ENCODE results near the gene ATP5PD.

ATP5PD gene

DNA sequence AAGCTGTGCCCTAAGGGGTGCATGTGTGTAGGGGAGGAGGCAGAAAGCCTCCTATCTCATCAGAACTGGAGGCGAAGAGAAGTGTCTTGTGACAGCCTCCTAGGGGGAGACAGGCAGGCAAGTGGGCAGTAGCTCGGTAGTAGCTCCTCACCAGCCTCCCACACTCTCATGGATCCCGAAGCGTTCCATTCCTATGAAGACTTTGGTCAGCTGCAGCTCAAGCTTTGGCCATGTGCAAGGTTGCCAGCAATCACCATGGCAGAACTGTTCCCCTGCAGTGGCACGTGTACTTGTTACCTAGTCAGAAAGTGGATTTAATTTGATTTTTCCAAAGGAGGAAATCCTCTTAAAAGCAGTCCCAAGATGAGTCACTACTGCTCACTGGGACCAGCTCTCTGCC, 27.6 kb downstream of the ATP5PD start:
- no peak for TF ChIP-seq EZH2 (IDR thresholded peaks at IDR 0.05; ENCODE audit: borderline replicate concordance, low read depth, low read length, severe bottlenecking)
- Histone ChIP-seq H3K36me3 (ENCODE audit: insufficient read depth, low read length) (peaks cover 48% of the 10 kb centered on the region), H3K4me3 (ENCODE audit: low read depth in 1 of 2, low read length in 2 of 2) (no peak overlapping the region), H3K79me2 (ENCODE audit: insufficient read depth, low read length) (peaks cover 16% of the 10 kb centered on the region), H3K4me1 (ENCODE audit: insufficient read depth, low read length) (peaks cover 15% of the 10 kb centered on the region), H2AFZ (ENCODE audit: low read depth, low read length) (no peak overlapping the region), H3K27me3 (ENCODE audit: insufficient read depth, low read length, poor library complexity) (no peaks in the 10 kb centered on the region), H3K9me3 (ENCODE audit: insufficient read depth, low read length, severe bottlenecking) (no peaks in the 10 kb centered on the region), H3K4me2 (ENCODE audit: insufficient read depth, low read length) (no peak overlapping the region), H3K27ac (ENCODE audit: low read length) (no peak overlapping the region), H3K9ac (ENCODE audit: low read depth, low read length) (no peak overlapping the region), H4K20me1 (ENCODE audit: insufficient read depth, low read length) (0 out of 2 replicates have a peak, but pooled peaks cover 5% of the 10 kb centered on the region)
- ATAC-seq (ENCODE audit: insufficient read depth, low read depth) (no peak), DNase-seq (no peak)

DNA sequence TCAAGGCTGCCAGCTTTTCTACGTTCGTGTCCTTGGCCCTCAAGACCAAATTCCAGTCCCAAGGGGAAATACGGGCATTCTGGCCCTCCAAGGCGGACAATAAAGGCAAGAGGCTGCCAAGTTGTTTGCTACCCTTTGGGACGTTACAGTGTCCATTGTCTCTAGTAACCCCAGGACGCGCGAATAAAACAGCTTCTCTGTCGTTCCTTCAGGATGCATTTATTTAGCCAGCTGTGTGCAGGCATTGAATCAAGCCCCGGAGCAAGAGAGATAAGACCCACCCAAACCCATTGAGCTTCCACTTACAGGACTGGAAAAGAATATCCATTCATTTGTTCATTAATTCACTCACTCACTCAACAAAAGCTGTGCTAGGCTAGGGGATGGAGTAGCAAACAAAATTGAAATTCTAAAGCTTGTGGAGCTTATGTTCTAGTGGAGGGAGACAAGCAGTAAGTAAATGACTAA, 33.6 kb downstream of the ATP5PD start:
- DNase-seq (no peak), ATAC-seq (ENCODE audit: insufficient read depth, low read depth) (no peak; the same call in 2 of the 3 replicates)
- H3K9ac ChIP-seq (ENCODE audit: low read depth, low read length), result peak overlapping the region; percentile 81
- H3K36me3 ChIP-seq (ENCODE audit: insufficient read depth, low read length), result peaks cover 11% of the 10 kb centered on the region
- H3K4me1 ChIP-seq (ENCODE audit: insufficient read depth, low read length), result peaks cover 26% of the 10 kb centered on the region
- peaks cover 31% of the 10 kb centered on the region for H3K79me2 ChIP-seq (ENCODE audit: insufficient read depth, low read length)
- H3K27ac ChIP-seq (ENCODE audit: low read length), result peak overlapping the region; percentile 81
- peak overlapping the region; percentile 88 for H3K4me2 ChIP-seq (ENCODE audit: insufficient read depth, low read length)
- H4K20me1 ChIP-seq (ENCODE audit: insufficient read depth, low read length), result no peaks in the 10 kb centered on the region
- no peaks in the 10 kb centered on the region for H3K27me3 ChIP-seq (ENCODE audit: insufficient read depth, low read length, poor library complexity)
- no peaks in the 10 kb centered on the region for H3K9me3 ChIP-seq (ENCODE audit: insufficient read depth, low read length, severe bottlenecking)
- TF ChIP-seq, protein P1, sequence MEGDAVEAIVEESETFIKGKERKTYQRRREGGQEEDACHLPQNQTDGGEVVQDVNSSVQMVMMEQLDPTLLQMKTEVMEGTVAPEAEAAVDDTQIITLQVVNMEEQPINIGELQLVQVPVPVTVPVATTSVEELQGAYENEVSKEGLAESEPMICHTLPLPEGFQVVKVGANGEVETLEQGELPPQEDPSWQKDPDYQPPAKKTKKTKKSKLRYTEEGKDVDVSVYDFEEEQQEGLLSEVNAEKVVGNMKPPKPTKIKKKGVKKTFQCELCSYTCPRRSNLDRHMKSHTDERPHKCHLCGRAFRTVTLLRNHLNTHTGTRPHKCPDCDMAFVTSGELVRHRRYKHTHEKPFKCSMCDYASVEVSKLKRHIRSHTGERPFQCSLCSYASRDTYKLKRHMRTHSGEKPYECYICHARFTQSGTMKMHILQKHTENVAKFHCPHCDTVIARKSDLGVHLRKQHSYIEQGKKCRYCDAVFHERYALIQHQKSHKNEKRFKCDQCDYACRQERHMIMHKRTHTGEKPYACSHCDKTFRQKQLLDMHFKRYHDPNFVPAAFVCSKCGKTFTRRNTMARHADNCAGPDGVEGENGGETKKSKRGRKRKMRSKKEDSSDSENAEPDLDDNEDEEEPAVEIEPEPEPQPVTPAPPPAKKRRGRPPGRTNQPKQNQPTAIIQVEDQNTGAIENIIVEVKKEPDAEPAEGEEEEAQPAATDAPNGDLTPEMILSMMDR (IDR thresholded peaks at IDR 0.05; ENCODE audit: borderline replicate concordance, extremely low read depth, low read length, poor library complexity, severe bottlenecking), result no peak
- TF ChIP-seq EZH2 (IDR thresholded peaks at IDR 0.05; ENCODE audit: borderline replicate concordance, low read depth, low read length, severe bottlenecking), result no peak
- peak overlapping the region; percentile 87 to 96 for H3K4me3 ChIP-seq (ENCODE audit: low read depth in 1 of 2, low read length in 2 of 2)
- peak overlapping the region; percentile 72 for H2AFZ ChIP-seq (ENCODE audit: low read depth, low read length)

DNA sequence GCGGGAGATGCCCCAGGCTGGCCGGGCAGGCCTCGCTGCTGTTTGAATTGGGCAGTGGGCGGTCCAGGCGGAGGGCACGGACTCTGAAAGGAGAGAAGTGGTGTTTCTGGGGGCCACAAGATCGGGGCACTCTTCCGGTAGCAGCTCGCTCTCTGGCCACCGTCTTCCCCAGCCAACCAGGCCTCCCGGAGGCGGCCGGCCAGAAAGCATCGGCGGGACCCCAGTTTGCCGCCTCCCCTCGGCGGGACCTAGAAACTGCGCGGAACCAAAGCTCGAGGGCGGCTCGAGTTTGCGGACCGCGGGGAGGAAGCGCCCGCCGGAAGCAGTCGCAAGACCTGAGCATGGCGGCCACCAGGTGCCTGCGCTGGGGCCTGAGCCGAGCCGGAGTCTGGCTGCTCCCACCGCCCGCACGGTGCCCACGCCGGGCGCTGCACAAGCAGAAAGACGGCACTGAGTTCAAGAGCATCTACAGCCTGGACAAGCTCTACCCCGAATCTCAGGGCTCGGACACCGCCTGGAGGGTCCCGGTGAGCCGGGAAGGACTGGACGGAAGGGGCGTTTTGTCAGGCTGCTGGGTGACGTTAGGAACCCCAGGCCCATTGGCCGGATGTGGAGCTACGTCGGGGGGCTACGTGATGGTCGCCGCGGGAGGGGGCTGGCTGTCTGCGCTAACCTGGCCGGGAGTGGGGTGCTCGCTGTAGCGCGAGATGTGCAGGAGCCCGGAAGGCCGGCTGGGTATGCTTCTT, 34.2 kb downstream of the ATP5PD start, which contains the start of gene MRPL58:
TSS of gene MRPL58 (plus strand) at position 325 of the 746 bp plus-strand sequence. CDS start at position 342, 17 bp downstream.
- Histone ChIP-seq H3K4me1 (ENCODE audit: insufficient read depth, low read length) (peaks cover 26% of the 10 kb centered on the region), H3K9me3 (ENCODE audit: insufficient read depth, low read length, severe bottlenecking) (no peaks in the 10 kb centered on the region), H3K79me2 (ENCODE audit: insufficient read depth, low read length) (peaks cover 31% of the 10 kb centered on the region), H3K27ac (ENCODE audit: low read length) (peak within 1 kb of the TSS; percentile 81), H3K27me3 (ENCODE audit: insufficient read depth, low read length, poor library complexity) (no peaks in the 10 kb centered on the region), H4K20me1 (ENCODE audit: insufficient read depth, low read length) (no peaks in the 10 kb centered on the region), H2AFZ (ENCODE audit: low read depth, low read length) (peak within 1 kb of the TSS; percentile 72), H3K4me2 (ENCODE audit: insufficient read depth, low read length) (peak within 1 kb of the TSS; percentile 88), H3K36me3 (ENCODE audit: insufficient read depth, low read length) (peaks cover 11% of the 10 kb centered on the region), H3K9ac (ENCODE audit: low read depth, low read length) (peak within 1 kb of the TSS; percentile 81), H3K4me3 (ENCODE audit: low read depth in 1 of 2, low read length in 2 of 2) (peak within 1 kb of the TSS; percentile 87 to 96)
- peak; percentile 87 for DNase-seq
- ATAC-seq (ENCODE audit: insufficient read depth, low read depth), result peak; percentile 94
- TF ChIP-seq, protein P1 (IDR thresholded peaks at IDR 0.05; ENCODE audit: borderline replicate concordance, extremely low read depth, low read length, poor library complexity, severe bottlenecking), result peak; percentile 51
- no peak for TF ChIP-seq EZH2 (IDR thresholded peaks at IDR 0.05; ENCODE audit: borderline replicate concordance, low read depth, low read length, severe bottlenecking)

DNA sequence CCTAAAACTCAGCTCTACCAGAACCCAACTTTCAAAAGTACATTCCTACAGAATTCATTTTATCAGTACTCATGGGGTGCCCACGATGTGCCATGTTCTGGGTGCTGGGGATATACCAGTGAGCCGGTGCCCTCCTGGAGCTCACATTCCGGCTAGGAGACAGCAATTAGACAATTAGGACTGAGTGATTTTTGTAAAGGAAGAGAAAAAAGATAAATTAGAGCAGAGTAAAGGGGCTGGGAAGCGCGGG, 34.7 kb downstream of the ATP5PD start:
- H3K4me2 ChIP-seq (ENCODE audit: insufficient read depth, low read length), result peak overlapping the region; percentile 88
- TF ChIP-seq, protein P1 (IDR thresholded peaks at IDR 0.05; ENCODE audit: borderline replicate concordance, extremely low read depth, low read length, poor library complexity, severe bottlenecking), result no peak
- TF ChIP-seq EZH2 (IDR thresholded peaks at IDR 0.05; ENCODE audit: borderline replicate concordance, low read depth, low read length, severe bottlenecking), result no peak
- no peaks in the 10 kb centered on the region for H4K20me1 ChIP-seq (ENCODE audit: insufficient read depth, low read length)
- H3K9ac ChIP-seq (ENCODE audit: low read depth, low read length), result peak overlapping the region; percentile 81
- peak overlapping the region; percentile 81 for H3K27ac ChIP-seq (ENCODE audit: low read length)
- peak overlapping the region; percentile 72 for H2AFZ ChIP-seq (ENCODE audit: low read depth, low read length)
- no peaks in the 10 kb centered on the region for H3K27me3 ChIP-seq (ENCODE audit: insufficient read depth, low read length, poor library complexity)
- H3K9me3 ChIP-seq (ENCODE audit: insufficient read depth, low read length, severe bottlenecking), result no peaks in the 10 kb centered on the region
- peaks cover 31% of the 10 kb centered on the region for H3K79me2 ChIP-seq (ENCODE audit: insufficient read depth, low read length)
- no peak for DNase-seq
- peaks cover 26% of the 10 kb centered on the region for H3K4me1 ChIP-seq (ENCODE audit: insufficient read depth, low read length)
- peaks cover 11% of the 10 kb centered on the region for H3K36me3 ChIP-seq (ENCODE audit: insufficient read depth, low read length)
- peak overlapping the region; percentile 87 to 96; a peak in 3 of 4 replicates for H3K4me3 ChIP-seq (ENCODE audit: low read depth in 1 of 2, low read length in 2 of 2)
- ATAC-seq (ENCODE audit: insufficient read depth, low read depth), result no peak
